Measurements from ENCODE around the gene PARD3B. TPM values are rescaled to one million over a fixed set of nuclear protein-coding genes. Genes with fewer than 3 reads are reported as not detected.

The PARD3B gene
- total and polyA plus RNA-seq, 8 donors: 1.8 to 42.6 (median 15.1) TPM

DNA sequence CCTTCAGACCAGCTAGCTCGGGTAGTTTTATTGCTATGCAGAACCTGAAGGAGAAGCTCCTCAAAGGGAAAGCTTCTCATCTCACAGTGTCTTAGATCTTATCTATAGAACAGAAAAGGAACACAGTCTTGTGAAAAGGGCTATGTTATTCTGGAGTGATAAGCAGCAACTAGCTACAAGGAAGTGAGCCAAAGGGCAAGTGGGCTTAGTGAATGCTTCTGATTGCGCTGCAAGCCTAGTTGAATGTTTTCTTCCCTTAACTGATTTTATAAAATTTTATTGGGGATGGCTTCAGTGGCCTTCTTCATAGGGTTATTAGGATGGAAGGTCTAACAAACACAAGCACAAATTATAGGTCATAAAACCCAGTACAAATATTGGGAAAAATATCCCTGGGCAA, 400.1 kb downstream of the PARD3B start:
- peaks cover 0 to 17% (median 8%) of the 10 kb centered on the region in 4 donors for H3K9me3 ChIP-seq
- 81 to 96% (median 91%) methylated on average over 2 of the region's 2 CpGs for WGBS, 5 donors
- TF ChIP-seq POLR2A (IDR thresholded peaks at IDR 0.05) (no peak), EP300 (IDR thresholded peaks at IDR 0.05) (no peak), POLR2AphosphoS5 (IDR thresholded peaks at IDR 0.05) (no peak)
- TF ChIP-seq, protein P1, sequence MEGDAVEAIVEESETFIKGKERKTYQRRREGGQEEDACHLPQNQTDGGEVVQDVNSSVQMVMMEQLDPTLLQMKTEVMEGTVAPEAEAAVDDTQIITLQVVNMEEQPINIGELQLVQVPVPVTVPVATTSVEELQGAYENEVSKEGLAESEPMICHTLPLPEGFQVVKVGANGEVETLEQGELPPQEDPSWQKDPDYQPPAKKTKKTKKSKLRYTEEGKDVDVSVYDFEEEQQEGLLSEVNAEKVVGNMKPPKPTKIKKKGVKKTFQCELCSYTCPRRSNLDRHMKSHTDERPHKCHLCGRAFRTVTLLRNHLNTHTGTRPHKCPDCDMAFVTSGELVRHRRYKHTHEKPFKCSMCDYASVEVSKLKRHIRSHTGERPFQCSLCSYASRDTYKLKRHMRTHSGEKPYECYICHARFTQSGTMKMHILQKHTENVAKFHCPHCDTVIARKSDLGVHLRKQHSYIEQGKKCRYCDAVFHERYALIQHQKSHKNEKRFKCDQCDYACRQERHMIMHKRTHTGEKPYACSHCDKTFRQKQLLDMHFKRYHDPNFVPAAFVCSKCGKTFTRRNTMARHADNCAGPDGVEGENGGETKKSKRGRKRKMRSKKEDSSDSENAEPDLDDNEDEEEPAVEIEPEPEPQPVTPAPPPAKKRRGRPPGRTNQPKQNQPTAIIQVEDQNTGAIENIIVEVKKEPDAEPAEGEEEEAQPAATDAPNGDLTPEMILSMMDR (IDR thresholded peaks at IDR 0.05): no peak
- peak in 1 of 2 donors; percentile 12 for DNase-seq
- intact Hi-C loops (cut with DNase I; ENCODE audit: low total_unique reads): no loop called here
- H3K4me1 ChIP-seq: peaks cover 0 to 13% (median 3%) of the 10 kb centered on the region in 4 donors
- no peak overlapping the region for H3K4me3 ChIP-seq
- no peak overlapping the region for H3K27ac ChIP-seq
- no peaks in the 10 kb centered on the region for H3K27me3 ChIP-seq
- H3K36me3 ChIP-seq: no peaks in the 10 kb centered on the region

- H3K4me3 ChIP-seq: no peak overlapping the region
- H3K27me3 ChIP-seq: no peaks in the 10 kb centered on the region
- intact Hi-C loops (cut with DNase I; ENCODE audit: low total_unique reads): no loop called here
- 90 to 100% (median 97%) methylated on average over 2 of the region's 2 CpGs for WGBS, 5 donors
- H3K27ac ChIP-seq: no peak overlapping the region
- H3K9me3 ChIP-seq: peaks cover 0 to 17% (median 8%) of the 10 kb centered on the region in 4 donors
- H3K36me3 ChIP-seq: no peaks in the 10 kb centered on the region
- no peak for DNase-seq
- TF ChIP-seq POLR2AphosphoS5 (IDR thresholded peaks at IDR 0.05) (no peak), POLR2A (IDR thresholded peaks at IDR 0.05) (no peak), EP300 (IDR thresholded peaks at IDR 0.05) (no peak)
- TF ChIP-seq, protein P1 (IDR thresholded peaks at IDR 0.05): no peak
- H3K4me1 ChIP-seq: peaks cover 0 to 13% (median 3%) of the 10 kb centered on the region in 4 donors
These were observed 401.6 kb downstream of the PARD3B start for GRCh38 chr2:204946892-204947291.

DNA sequence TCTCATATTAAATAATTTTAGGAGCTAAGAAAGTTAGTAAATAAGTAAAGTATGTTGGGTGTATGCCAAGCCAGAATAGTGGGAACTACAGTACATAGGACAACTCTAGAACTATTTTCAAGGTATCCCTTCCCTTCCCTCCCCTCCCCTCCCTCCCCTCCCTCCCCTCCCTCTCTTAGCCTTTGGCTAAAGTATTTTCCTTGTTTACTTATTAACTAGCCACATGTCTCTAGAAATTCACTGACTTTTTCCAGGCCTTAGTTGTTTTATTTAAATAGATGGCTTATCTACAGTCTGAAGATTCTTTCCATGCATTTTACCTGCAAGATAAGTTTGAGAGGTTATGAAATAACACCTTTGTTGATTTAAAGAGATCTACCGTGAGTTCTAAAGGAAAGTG, 402.1 kb downstream of the PARD3B start:
- H3K4me3 ChIP-seq: no peak overlapping the region
- 16 to 45% (median 29%) methylated on average over 1 of the region's 1 CpG for WGBS, 5 donors

DNA sequence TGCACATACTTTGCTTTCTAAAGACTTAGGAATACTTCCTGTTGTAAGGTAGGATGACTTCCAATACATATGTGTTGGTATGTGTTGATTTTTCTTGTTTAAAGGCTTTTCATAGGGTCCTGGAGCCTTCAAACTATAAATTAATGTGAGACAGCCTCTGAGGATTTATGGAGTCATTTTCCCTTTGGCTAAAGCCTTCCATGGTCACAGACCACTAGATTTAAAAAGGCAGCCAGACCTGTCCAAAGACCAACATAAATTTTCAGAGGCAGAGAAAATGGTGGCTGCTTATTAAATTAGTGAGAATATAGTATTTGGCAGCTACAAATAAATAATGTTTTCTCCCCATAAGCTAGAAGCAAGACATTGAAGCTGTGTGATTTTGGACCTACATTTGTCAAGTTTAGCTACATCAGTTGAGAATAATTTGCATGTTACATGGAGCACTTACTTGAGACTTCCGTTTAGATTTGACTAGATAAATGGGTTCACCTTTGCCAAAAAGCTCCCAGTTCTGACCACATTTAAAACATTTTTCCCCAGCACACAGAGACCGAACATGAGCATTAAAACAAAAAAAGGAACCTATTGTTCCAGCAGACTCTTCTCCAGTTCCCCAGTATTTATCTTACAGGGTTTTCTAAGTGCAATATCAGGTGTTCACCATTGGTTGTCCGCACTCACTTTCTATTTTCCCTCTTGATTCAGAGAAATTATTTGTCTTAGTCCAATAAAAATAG, 402.9 kb downstream of the PARD3B start:
- TF ChIP-seq POLR2A (IDR thresholded peaks at IDR 0.05) (no peak), EP300 (IDR thresholded peaks at IDR 0.05) (no peak), POLR2AphosphoS5 (IDR thresholded peaks at IDR 0.05) (no peak)
- TF ChIP-seq, protein P1 (IDR thresholded peaks at IDR 0.05): no peak
- Histone ChIP-seq H3K27me3 (no peaks in the 10 kb centered on the region), H3K4me1 (peaks cover 0 to 13% (median 3%) of the 10 kb centered on the region in 4 donors), H3K4me3 (no peak overlapping the region), H3K9me3 (peaks cover 0 to 17% (median 8%) of the 10 kb centered on the region in 4 donors), H3K27ac (no peak overlapping the region), H3K36me3 (no peaks in the 10 kb centered on the region)
- intact Hi-C loops (cut with DNase I; ENCODE audit: low total_unique reads): no loop called here
- DNase-seq: no peak
- 70 to 83% (median 78%) methylated on average over 3 of the region's 3 CpGs for WGBS, 5 donors

More for the DNA sequence above, 402.1 kb downstream of the PARD3B start:
- peaks cover 0 to 13% (median 3%) of the 10 kb centered on the region in 4 donors for H3K4me1 ChIP-seq
- no peaks in the 10 kb centered on the region for H3K27me3 ChIP-seq
- no peak overlapping the region for H3K27ac ChIP-seq
- H3K36me3 ChIP-seq: no peaks in the 10 kb centered on the region
- peaks cover 0 to 17% (median 8%) of the 10 kb centered on the region in 4 donors for H3K9me3 ChIP-seq
- intact Hi-C loops (cut with DNase I; ENCODE audit: low total_unique reads): no loop called here
- TF ChIP-seq POLR2AphosphoS5 (IDR thresholded peaks at IDR 0.05): no peak
- TF ChIP-seq POLR2A (IDR thresholded peaks at IDR 0.05): no peak
- TF ChIP-seq EP300 (IDR thresholded peaks at IDR 0.05): no peak
- TF ChIP-seq, protein P1 (IDR thresholded peaks at IDR 0.05): no peak
- DNase-seq: no peak

Data from stomach (tissue), 9 donors.